ENCODE measurements around the gene CDK18.
A peak's percentile ranks its signal among the peaks of the same experiment; 100 is the strongest.

Gene CDK18

GRCh38 chr1:205523261-205523890 lies 18.9 kb downstream of the CDK18 start:
- DNase-seq = no peak

- peak in 12 of 14 donors; percentile 46 to 79 (median 72) for DNase-seq
Measured at GRCh38 chr1:205523891-205524793, 19.7 kb downstream of the CDK18 start.

GRCh38 chr1:205524794-205525101 lies 20.3 kb downstream of the CDK18 start:
- DNase-seq = no peak

- DNase-seq = no peak
Measured at GRCh38 chr1:205525495-205526285, 21.2 kb downstream of the CDK18 start.

GRCh38 chr1:205526431-205526830 lies 22.0 kb downstream of the CDK18 start:
- no peak for DNase-seq

- DNase-seq = no peak
Measured at GRCh38 chr1:205527931-205528330, 23.5 kb downstream of the CDK18 start.

GRCh38 chr1:205528446-205528886 lies 24.0 kb downstream of the CDK18 start:
- no peak for DNase-seq

GRCh38 chr1:205528887-205529825 lies 24.7 kb downstream of the CDK18 start:
- DNase-seq = peak in 12 of 14 donors; percentile 41 to 84 (median 62)

GRCh38 chr1:205530116-205530515 lies 25.6 kb downstream of the CDK18 start:
- no peak for DNase-seq

- no peak for DNase-seq
Measured at GRCh38 chr1:205531191-205532025, 26.9 kb downstream of the CDK18 start.

GRCh38 chr1:205532026-205532898 lies 27.8 kb downstream of the CDK18 start:
- no peak for DNase-seq

- no peak for DNase-seq
Measured at GRCh38 chr1:205532996-205533735, 28.7 kb downstream of the CDK18 start.

GRCh38 chr1:205533748-205534443 lies 29.4 kb downstream of the CDK18 start:
- no peak for DNase-seq

- DNase-seq = no peak
Measured at GRCh38 chr1:205534444-205534985, 30.0 kb downstream of the CDK18 start.

GRCh38 chr1:205535096-205535495 lies 30.6 kb downstream of the CDK18 start:
- DNase-seq = no peak

- DNase-seq = no peak
Measured at GRCh38 chr1:205535866-205536758, 31.6 kb downstream of the CDK18 start.

GRCh38 chr1:205536759-205537361 lies 32.4 kb downstream of the CDK18 start:
- peak in 9 of 14 donors; percentile 32 to 94 (median 54) for DNase-seq
